HTR-8/SVneo (cell line): Measurements from ENCODE around the gene SCARF1.

ENCODE experiments used
- DNase-seq: peaks from one replicate; pipeline ENCODE4 v3.0.0; 2011; ENCODE audit warnings: low spot score, mixed read lengths; ENCODE audit not compliant: insufficient read length
- FAIRE-seq: peaks from 2 replicates; lab custom pipeline; 2011; peaks lifted over from hg19 to GRCh38; lab: Jason Lieb, UNC

Gene SCARF1

DNA sequence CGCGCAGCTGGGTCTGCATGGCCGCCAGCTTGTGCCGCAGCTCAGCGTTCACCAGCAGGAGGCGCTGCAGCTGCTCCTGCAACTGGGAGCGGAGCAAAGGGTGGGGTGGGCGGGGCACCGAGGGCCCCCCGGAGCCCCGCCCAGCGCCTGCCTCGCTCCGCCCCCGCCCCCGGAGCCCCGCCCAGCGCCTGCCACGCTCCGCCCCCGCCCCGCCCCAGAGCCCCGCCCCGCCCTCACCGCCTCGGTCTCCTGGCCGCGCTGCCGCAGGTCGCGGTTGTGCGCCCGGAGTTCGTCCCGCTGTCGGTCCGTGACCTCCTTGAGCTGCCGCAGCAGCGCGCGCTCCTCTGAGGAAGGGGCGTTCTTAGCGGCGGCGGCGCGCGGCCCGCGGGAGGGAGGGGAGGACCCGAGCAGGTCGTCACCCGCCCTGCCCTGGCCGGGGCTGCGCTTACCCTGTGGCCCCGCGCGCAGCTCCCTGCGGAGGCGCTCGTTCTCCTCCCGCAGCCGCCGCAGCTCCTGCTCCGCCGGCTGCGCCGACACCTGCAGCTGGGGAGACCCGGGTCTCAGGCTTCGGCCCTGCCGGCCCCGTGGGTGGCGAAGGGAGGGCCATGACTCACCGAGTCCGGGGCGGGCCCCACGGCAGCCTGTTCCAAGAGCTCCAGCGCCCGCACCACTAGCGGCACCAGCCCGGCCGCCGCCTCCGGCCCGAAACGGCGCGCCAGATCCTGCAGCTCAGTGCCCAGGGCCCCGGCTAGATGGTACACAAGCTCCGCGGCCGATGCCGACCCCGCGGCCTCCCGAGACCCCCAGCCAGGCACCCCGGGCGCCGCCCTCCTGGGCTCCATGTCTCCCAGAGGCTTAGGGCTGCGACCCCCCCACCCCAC lies 3.7 kb upstream of the SCARF1 start:
- DNase-seq = peak; percentile 97
- no peak for FAIRE-seq

DNA sequence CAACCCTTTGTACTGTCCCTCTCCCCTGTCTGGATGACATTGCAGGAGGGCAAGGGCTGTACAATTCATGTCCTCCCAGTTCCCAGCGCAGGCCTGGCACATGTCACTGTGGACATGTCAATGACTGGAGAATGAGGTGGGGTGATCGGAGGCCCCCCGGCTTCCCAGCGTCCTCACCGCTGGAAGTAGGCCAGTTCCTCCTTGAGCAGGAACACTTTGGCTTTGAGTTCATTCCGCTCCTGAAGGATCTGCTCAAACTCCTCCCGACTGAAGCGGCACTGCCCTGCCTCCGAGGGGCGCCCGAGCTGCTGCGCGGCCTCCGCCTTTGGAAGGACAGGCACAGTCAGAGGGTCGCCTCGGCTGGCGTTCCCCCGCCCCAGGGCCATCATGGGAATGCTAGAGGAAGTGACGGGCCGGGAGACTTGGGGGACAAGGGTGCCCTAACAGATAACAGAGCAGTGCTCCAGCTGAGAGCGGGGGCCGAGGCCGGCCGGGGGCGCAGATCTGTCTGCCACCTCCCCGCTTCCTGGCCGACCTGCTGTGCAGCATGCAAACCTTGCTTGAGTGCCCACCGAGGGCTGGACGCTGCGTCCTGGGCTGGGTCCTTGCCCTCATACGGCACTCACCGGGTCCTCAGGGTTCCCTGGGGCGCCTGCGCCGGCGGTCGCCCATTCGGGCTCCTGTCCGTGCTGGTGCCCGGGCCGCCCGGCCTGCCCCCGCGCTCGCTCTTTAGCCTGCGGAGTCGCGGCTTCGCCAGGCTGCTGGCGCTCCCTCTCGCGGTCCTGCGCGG lies 2.8 kb upstream of the SCARF1 start:
- peak; percentile 98 for FAIRE-seq
- no peak for DNase-seq

- FAIRE-seq (peak; percentile 31), DNase-seq (no peak)
Observed at GRCh38 chr17:1647802-1648171, 2.3 kb upstream of the SCARF1 start.

DNA sequence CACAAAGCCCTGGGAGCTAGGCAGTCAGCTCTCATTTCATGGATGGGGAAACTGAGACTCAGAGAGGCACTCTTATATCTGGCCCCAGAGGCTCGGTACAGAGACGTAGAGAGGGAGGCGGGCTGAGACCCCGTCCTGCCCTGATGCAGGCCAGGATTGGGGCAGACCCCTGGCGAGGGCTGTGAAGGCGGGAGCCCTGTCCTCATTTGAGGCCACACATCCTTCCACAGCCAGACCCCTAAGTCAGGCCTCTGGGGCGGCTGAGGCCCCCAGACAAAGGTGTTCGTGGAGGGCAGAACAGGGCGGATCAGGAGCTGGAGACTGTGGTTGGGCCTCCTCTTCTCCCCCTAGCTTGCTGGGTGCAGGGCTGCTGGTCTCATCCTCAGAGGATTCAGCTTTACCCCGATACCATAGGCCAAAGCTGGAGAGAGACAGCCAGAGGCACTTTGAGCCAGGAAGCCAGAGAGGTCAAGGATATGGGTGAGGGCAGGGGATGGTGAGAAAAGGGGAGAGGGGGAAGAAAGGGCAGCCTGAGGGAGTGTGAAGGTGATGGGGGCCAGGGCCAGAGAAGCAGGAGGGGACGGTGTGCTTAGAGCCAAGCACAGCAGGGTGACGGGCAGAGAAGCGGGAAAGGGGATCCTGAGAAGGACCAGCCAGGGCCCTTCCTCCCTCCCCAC lies 805 bp upstream of the SCARF1 start:
- FAIRE-seq = no peak
- DNase-seq = no peak

- FAIRE-seq (peak; percentile 85), DNase-seq (peak; percentile 72)
Observed at GRCh38 chr17:1644493-1645206, 882 bp downstream of the SCARF1 start.

GRCh38 chr17:1643999-1644492 lies 1.5 kb downstream of the SCARF1 start:
- FAIRE-seq = peak; percentile 38
- no peak for DNase-seq

DNA sequence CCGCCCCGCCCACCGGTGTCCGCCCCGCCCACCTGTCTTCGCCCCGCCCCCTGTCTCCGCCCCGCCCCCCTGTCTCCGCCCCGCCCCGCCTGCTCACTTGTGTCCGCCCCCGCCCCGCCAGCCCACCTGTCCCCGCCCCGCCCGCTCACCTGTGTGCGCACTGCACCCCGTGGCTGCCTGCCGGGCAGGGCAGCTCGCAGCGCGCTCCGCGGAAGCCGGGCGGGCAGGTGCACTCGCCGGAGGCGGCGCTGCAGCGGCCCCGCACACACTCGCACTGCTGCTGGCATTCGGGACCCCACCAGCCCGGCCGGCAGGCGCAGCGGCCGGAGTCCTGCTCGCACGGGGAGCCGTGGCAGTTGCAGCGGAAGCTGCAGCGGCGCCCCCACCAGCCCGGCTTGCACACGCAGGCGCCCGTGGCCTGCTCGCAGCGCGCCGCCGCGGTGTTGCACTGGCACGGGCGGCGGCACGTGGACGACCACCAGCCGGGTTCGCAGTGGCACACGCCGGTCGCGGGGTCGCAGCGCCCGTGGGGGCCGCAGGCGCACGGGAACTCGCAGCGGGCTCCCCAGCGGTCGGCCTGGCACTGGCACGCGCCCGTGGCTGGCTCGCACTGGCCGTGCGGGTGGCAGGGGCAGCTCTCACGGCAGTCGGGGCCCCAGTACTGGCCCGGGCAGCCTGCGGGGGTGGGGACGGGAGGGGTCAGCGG lies 2.1 kb downstream of the SCARF1 start:
- DNase-seq (no peak), FAIRE-seq (no peak)

GRCh38 chr17:1641065-1641403 lies 4.5 kb downstream of the SCARF1 start:
- DNase-seq = no peak
- no peak for FAIRE-seq

GRCh38 chr17:1640329-1641064 lies 5.0 kb downstream of the SCARF1 start:
- no peak for FAIRE-seq
- no peak for DNase-seq

- FAIRE-seq = no peak
- DNase-seq = no peak
Observed at GRCh38 chr17:1639549-1640180, 5.9 kb downstream of the SCARF1 start.

GRCh38 chr17:1638624-1639300 lies 6.8 kb downstream of the SCARF1 start:
- DNase-seq = no peak

DNA sequence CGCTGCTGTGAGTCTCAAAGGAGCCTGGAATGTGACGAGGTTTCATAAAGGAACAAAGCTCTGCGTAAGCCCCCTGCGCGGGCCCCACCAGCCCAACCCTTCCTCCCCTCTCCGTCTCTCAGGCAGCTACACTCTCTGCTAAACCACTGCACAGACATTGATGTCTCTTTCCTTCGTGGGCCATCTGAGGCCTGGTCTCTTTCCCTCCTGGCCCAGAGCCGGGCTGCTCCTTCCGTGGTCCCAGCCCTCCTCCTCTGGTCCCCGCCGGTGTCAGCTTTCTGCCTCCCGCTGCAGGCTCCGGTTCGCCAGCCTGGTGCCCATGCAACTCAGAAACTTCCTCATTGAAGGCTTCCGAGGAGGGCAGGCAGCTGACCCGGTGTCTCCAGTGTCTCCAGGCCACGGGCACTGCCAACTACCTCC lies 7.4 kb downstream of the SCARF1 start:
- DNase-seq = no peak
- no peak for FAIRE-seq

More at GRCh38 chr17:1638624-1639300, 6.8 kb downstream of the SCARF1 start:
- FAIRE-seq = no peak

DNA sequence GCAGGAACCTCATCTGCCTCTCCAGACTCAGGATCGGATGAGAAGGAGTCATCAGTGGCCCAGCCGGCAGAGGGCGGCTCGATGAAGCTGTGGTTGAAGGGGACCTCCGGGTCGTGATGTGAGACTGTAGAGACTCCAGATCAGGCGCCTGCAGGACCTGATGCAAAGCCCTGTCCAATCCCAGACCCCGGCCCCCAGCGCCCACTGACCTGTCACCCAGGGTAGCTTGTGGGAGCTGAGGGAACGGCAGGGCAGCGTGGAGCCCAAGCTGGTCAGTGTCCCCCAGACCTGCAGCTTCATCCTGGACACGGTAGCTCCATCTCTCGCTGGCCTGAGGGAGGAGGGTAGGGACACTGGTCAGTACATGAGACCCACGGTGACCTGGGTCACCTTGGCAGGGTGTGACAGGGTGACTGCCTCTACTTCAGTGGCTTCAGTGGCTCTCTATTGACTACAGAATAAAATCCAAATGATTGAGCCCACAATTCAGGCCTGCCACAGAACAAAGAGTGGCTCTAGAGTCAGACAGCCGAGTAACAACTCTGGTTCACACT lies 8.7 kb downstream of the SCARF1 start:
- FAIRE-seq (no peak), DNase-seq (no peak)

DNA sequence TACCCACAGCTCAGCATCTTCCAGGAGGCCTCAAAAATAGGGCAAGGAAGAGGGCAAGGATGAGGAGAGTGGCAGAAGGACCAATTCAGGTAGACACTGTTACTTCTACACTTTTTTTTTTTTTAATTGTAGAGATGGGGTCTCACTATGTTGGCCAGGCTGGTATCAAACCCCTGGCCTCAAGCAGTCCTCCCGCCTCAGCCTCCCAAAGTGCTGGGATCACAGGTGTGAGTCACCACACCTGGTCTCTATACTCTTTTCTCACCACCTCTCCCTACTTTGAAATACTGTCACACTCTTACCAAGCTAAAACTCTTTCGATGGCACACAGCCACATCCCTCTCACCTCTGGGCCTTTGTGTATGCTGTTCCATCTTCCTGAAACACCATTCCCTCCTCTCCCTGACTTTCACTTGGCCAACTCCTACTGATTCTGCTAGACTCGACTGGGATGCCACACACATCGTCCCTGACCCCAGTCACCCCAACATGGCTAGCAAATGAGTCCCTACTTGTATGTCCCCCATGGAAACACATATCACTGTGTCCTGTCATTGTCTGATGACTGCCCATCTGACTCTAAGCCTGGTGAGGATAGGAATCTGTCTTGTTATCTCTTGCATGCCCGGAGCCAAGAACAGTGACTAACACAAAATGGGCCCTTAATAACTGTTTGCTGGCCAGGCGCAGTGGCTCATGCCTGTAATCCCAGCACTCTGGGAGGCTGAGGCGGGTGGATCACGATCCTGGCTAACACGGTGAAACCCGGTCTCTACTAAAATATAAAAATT lies 9.7 kb downstream of the SCARF1 start:
- DNase-seq (no peak), FAIRE-seq (peak; percentile 26)

DNA sequence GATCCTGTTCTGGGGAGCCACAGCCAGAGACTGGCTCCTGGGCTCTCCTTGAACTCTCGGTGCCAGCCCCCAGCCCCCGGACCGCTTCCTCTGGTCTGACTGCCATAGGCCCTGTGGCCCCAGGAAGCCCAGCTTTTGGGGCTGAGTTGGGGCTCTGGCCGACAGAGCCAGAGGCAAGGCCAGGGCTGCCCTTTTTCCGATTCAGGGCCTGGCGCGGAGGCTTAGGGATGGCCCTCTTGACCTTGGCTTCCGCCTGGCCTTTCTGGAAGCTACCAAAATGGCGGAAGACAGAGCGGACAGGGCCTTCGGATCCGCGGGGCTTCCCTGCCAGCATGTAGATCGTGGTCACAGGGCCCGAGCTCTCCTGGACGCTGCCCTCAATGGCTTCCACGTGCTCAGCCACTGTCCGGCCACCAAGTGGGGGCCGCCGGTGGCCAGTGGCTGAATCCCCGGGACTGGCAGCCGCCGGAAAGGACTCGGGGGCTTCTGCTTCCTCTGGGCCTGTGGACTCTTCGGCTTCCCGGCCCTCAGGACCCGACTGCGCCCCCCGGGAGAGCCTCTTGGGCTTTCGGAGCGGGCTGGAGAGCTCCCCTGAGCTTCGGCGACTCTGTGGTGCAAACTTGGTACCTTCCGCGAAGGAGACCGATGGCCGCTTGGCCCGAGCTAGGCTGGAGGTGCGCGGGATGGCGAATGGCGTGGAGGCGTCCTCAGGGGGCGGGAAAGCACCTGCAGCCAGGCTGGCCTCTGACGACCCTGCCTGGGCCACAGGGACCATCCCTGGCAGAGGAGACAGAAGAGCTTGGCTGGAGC lies 10.5 kb downstream of the SCARF1 start:
- FAIRE-seq (no peak), DNase-seq (no peak)

DNA sequence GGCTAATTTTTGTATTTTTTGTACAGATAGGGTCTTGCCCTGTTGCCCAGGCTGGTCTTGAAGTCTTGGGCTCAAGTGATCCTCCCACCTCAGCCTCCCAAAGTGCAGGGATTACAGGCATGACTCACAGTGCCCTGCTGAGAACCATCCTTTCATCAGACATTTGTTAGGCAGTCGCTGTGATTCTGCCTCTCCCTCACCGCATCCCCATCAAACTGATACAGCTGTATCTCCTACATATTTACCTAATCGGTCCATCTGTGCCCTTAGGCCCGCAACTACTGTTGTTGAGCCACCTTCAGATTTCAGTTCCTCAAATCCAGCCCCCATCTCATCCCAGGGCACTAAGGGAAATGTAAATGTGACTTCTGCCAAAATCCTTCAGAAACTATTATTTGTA lies 14.9 kb downstream of the SCARF1 start:
- no peak for FAIRE-seq
- DNase-seq = no peak
